Measurements from ENCODE around the gene HOXC13.

HOXC13 gene

GRCh38 chr12:53974084-53975063, 35.7 kb downstream of the HOXC13 start, which contains the start of gene HOTAIR (continued):
- TF ChIP-seq ZBTB10 (tag by site-specific recombination; IDR thresholded peaks at IDR 0.05) (peak; percentile 21; the same call in 1 of the 2 replicates), ZNF148 (tag by site-specific recombination; IDR thresholded peaks at IDR 0.05; ENCODE audit: borderline replicate concordance) (no peak), MEIS1 (CRISPR knock-in tag; IDR thresholded peaks at IDR 0.05; ENCODE audit: borderline replicate concordance) (no peak), KLF17 (tag by site-specific recombination; IDR thresholded peaks at IDR 0.05) (no peak), ZFHX2 (tag by site-specific recombination; conservative IDR thresholded peaks at IDR 0.05) (0 out of 2 replicates have a peak, but pooled peaks have one; percentile 10), ZNF302 (tag by site-specific recombination; IDR thresholded peaks at IDR 0.05; ENCODE audit: low read depth) (no peak), ZNF521 (tag by site-specific recombination; IDR thresholded peaks at IDR 0.05) (no peak), ZFP3 (tag by site-specific recombination; IDR thresholded peaks at IDR 0.05; ENCODE audit: low read depth) (0 out of 2 replicates have a peak, but pooled peaks have one; percentile 8)

GRCh38 chr12:53975064-53975471, 36.4 kb downstream of the HOXC13 start:
- POLR2A ChIA-PET = no interaction called here
- Histone ChIP-seq H3K36me3 (ENCODE audit: control insufficient read depth in 2 of 2, insufficient read depth in 1 of 2, low read length in 2 of 2) (no peaks in the 10 kb centered on the region), H3K9me3 (ENCODE audit: control insufficient read depth, insufficient read depth, low read depth, low read length) (no peaks in the 10 kb centered on the region), H3K27ac (ENCODE audit: extremely low read depth, low read depth, low read length) (no peak overlapping the region; the same call in 1 of the 2 replicates), H3K4me1 (ENCODE audit: control insufficient read depth, insufficient read depth, low read length) (peaks cover 60% of the 10 kb centered on the region), H3K4me3 (ENCODE audit: low read depth, low read length) (no peak overlapping the region)
- CTCF ChIA-PET = interaction anchor here (0.7 kb wide), 2 partner anchors 209 to 231 kb away, joined by 4 to 6 read pairs; no protein-coding TSS in a partner anchor
- TF ChIP-seq ZBTB8A (tag by site-specific recombination; IDR thresholded peaks at IDR 0.05) = no peak
- no peak for TF ChIP-seq ZNF585B (tag by site-specific recombination; IDR thresholded peaks at IDR 0.05)
- no peak for TF ChIP-seq ZNF280C (tag by site-specific recombination; IDR thresholded peaks at IDR 0.05)
- TF ChIP-seq GLIS2 (tag by site-specific recombination; IDR thresholded peaks at IDR 0.05) = 0 out of 2 replicates have a peak, but pooled peaks have one; percentile 3
- TF ChIP-seq ZNF626 (tag by site-specific recombination; IDR thresholded peaks at IDR 0.05) = no peak

Data from HEK293 (cell line).